Loucy (cell line): ENCODE results near the gene CASK.

Source experiments
- H2AFZ ChIP-seq: fragments of 200-600 bp; sonication (generic); 2 replicates; pipeline ENCODE4 v1.6.0; 2016; ENCODE audit warnings: antibody characterized with exemption, mild to moderate bottlenecking, low read length, moderate library complexity
- H3F3A ChIP-seq: fragments of 200-600 bp; 2 replicates; pipeline ENCODE4 v1.6.0; 2016; ENCODE audit warnings: antibody characterized with exemption, low read depth, mild to moderate bottlenecking
- H3K27me3 ChIP-seq: fragments of 200-600 bp; sonication (generic); 2 replicates; pipeline ENCODE4 v1.6.1; 2014; ENCODE audit warnings: low read length, mild to moderate bottlenecking; ENCODE audit not compliant: insufficient read depth, poor library complexity, severe bottlenecking
- H3K36me3 ChIP-seq: fragments of 200-600 bp; sonication (generic); 2 replicates; pipeline ENCODE4 v1.6.1; 2016; ENCODE audit warnings: low read length; ENCODE audit not compliant: insufficient read depth
- H3K4me1 ChIP-seq: fragments of 200-600 bp; sonication (generic); 2 replicates; pipeline ENCODE4 v1.5.1; 2014; ENCODE audit warnings: low read length, mild to moderate bottlenecking; ENCODE audit not compliant: insufficient read depth, poor library complexity, severe bottlenecking
- H3K4me2 ChIP-seq: fragments of 200-600 bp; sonication (generic); 2 replicates; pipeline ENCODE4 v1.6.0; 2014; ENCODE audit warnings: antibody characterized with exemption, low read length, low read depth, mild to moderate bottlenecking; ENCODE audit not compliant: poor library complexity, severe bottlenecking
- H3K4me3 ChIP-seq: fragments of 200-600 bp; sonication (generic); 2 replicates; pipeline ENCODE4 v1.5.1; 2014; ENCODE audit warnings: low read length, mild to moderate bottlenecking, mixed read lengths; ENCODE audit not compliant: poor library complexity, severe bottlenecking
- H3K79me2 ChIP-seq: fragments of 200-600 bp; sonication (generic); 2 replicates; pipeline ENCODE4 v1.6.1; 2014; ENCODE audit warnings: low read length; ENCODE audit not compliant: insufficient read depth
- H3K9ac ChIP-seq: fragments of 200-600 bp; sonication (generic); 2 replicates; pipeline ENCODE4 v1.6.0; 2014; ENCODE audit warnings: mild to moderate bottlenecking, low read depth, low read length, moderate library complexity; ENCODE audit not compliant: poor library complexity, severe bottlenecking
- H3K9me2 ChIP-seq: fragments of 200-600 bp; sonication (generic); replicated peaks from 2 replicates; pipeline ENCODE4 v1.6.1; 2016; ENCODE audit warnings: low read depth, low read length, mixed read lengths
- H3K9me3 ChIP-seq: fragments of 200-600 bp; sonication (generic); 2 replicates; pipeline ENCODE4 v1.6.1; 2014; ENCODE audit warnings: mild to moderate bottlenecking, antibody characterized with exemption, low read length, low read depth; ENCODE audit not compliant: insufficient read depth
- H4K20me1 ChIP-seq: fragments of 200-600 bp; sonication (generic); 2 replicates; pipeline ENCODE4 v1.6.0; 2014; ENCODE audit warnings: antibody characterized with exemption, low read length, mild to moderate bottlenecking; ENCODE audit not compliant: insufficient read depth, poor library complexity, severe bottlenecking
- CTCF ChIP-seq: fragments of 200-600 bp; sonication (generic); conservative IDR thresholded peaks from 2 replicates; pipeline ENCODE4 v1.5.1; 2014; ENCODE audit warnings: mild to moderate bottlenecking, antibody characterized with exemption, low read length
- EZH2phosphoT487 ChIP-seq: fragments of 200-600 bp; IDR thresholded peaks from 2 replicates; pipeline ENCODE4 v1.6.1; 2018; ENCODE audit warnings: antibody characterized with exemption, mild to moderate bottlenecking, moderate library complexity, borderline replicate concordance

Gene CASK

GRCh38 chrX:41737065-41737464, 186.3 kb downstream of the CASK start:
- Histone ChIP-seq H3K9me2 (no peaks in the 10 kb centered on the region), H3K9ac (no peak overlapping the region), H3K36me3 (no peaks in the 10 kb centered on the region), H4K20me1 (no peaks in the 10 kb centered on the region), H3K4me3 (no peak overlapping the region), H2AFZ (no peak overlapping the region), H3K79me2 (no peaks in the 10 kb centered on the region), H3K4me2 (no peak overlapping the region), H3F3A (no peaks in the 10 kb centered on the region), H3K4me1 (no peaks in the 10 kb centered on the region), H3K27me3 (no peaks in the 10 kb centered on the region), H3K9me3 (no peaks in the 10 kb centered on the region)
- TF ChIP-seq EZH2phosphoT487 (no peak), CTCF (no peak)

GRCh38 chrX:41734530-41734929, 188.8 kb downstream of the CASK start:
- no peaks in the 10 kb centered on the region for H3K79me2 ChIP-seq
- H3K4me2 ChIP-seq = no peak overlapping the region
- no peak overlapping the region for H3K9ac ChIP-seq
- H3K9me3 ChIP-seq = no peaks in the 10 kb centered on the region
- H2AFZ ChIP-seq = no peak overlapping the region
- TF ChIP-seq EZH2phosphoT487 (no peak), CTCF (peak; percentile 58)
- no peaks in the 10 kb centered on the region for H3K9me2 ChIP-seq
- no peaks in the 10 kb centered on the region for H3F3A ChIP-seq
- no peaks in the 10 kb centered on the region for H3K27me3 ChIP-seq
- H4K20me1 ChIP-seq = no peaks in the 10 kb centered on the region
- no peak overlapping the region for H3K4me3 ChIP-seq
- H3K36me3 ChIP-seq = no peaks in the 10 kb centered on the region
- no peaks in the 10 kb centered on the region for H3K4me1 ChIP-seq

GRCh38 chrX:41733939-41734338, 189.4 kb downstream of the CASK start:
- TF ChIP-seq CTCF = no peak
- no peak for TF ChIP-seq EZH2phosphoT487

More at GRCh38 chrX:41733939-41734338, 189.4 kb downstream of the CASK start:
- Histone ChIP-seq H4K20me1 (no peaks in the 10 kb centered on the region), H3K9me2 (no peaks in the 10 kb centered on the region), H3K27me3 (no peaks in the 10 kb centered on the region), H3F3A (no peaks in the 10 kb centered on the region), H3K4me2 (no peak overlapping the region), H3K4me3 (no peak overlapping the region), H3K9ac (no peak overlapping the region), H3K36me3 (no peaks in the 10 kb centered on the region), H3K9me3 (no peaks in the 10 kb centered on the region), H3K4me1 (no peaks in the 10 kb centered on the region), H3K79me2 (no peaks in the 10 kb centered on the region), H2AFZ (no peak overlapping the region)
